ENCODE data around the gene CYP4A22.
"Not testable (repeated sequence)": the region's sequence is repeated elsewhere in the genome, so short reads cannot be mapped to it uniquely, and the experiment has no call there.

The CYP4A22 gene

GRCh38 chr1:47186267-47187185 lies 49.3 kb downstream of the CYP4A22 start:
- H3K27ac Mint-ChIP-seq = no peak overlapping the region
- H3K4me3 Mint-ChIP-seq = no peak overlapping the region
- no peaks in the 10 kb centered on the region for H3K36me3 Mint-ChIP-seq (ENCODE audit: low read depth)
- H3K9me3 Mint-ChIP-seq = no peaks in the 10 kb centered on the region
- DNase-seq = no peak
- H3K4me1 Mint-ChIP-seq (ENCODE audit: low read depth) = no peaks in the 10 kb centered on the region
- H3K27me3 Mint-ChIP-seq = peaks cover 26% of the 10 kb centered on the region

GRCh38 chr1:47187231-47187925 lies 50.1 kb downstream of the CYP4A22 start:
- no peak for DNase-seq
- Mint-ChIP-seq H3K9me3 (no peaks in the 10 kb centered on the region), H3K27ac (no peak overlapping the region), H3K36me3 (ENCODE audit: low read depth) (no peaks in the 10 kb centered on the region), H3K4me3 (no peak overlapping the region), H3K4me1 (ENCODE audit: low read depth) (no peaks in the 10 kb centered on the region), H3K27me3 (peaks cover 29% of the 10 kb centered on the region)

GRCh38 chr1:47187926-47188250 lies 50.6 kb downstream of the CYP4A22 start:
- Mint-ChIP-seq H3K27ac (no peak overlapping the region), H3K27me3 (peaks cover 28% of the 10 kb centered on the region), H3K4me3 (no peak overlapping the region), H3K9me3 (no peaks in the 10 kb centered on the region), H3K36me3 (ENCODE audit: low read depth) (no peaks in the 10 kb centered on the region), H3K4me1 (ENCODE audit: low read depth) (no peaks in the 10 kb centered on the region)
- DNase-seq = no peak

- Mint-ChIP-seq H3K36me3 (ENCODE audit: low read depth) (no peaks in the 10 kb centered on the region), H3K27ac (no peak overlapping the region), H3K9me3 (no peaks in the 10 kb centered on the region), H3K4me1 (ENCODE audit: low read depth) (no peaks in the 10 kb centered on the region), H3K4me3 (no peak overlapping the region), H3K27me3 (peaks cover 27% of the 10 kb centered on the region)
- DNase-seq = no peak
These were observed 51.8 kb downstream of the CYP4A22 start for GRCh38 chr1:47188791-47189785.

GRCh38 chr1:47189844-47190508 lies 52.7 kb downstream of the CYP4A22 start, which contains the start of gene PDZK1IP1:
TSS of gene PDZK1IP1 (minus strand) at chr1:47190036. CDS start at chr1:47189932, 104 bp downstream.
- Mint-ChIP-seq H3K9me3 (no peaks in the 10 kb centered on the region), H3K4me1 (ENCODE audit: low read depth) (no peaks in the 10 kb centered on the region), H3K27me3 (peaks cover 22% of the 10 kb centered on the region), H3K36me3 (ENCODE audit: low read depth) (no peaks in the 10 kb centered on the region), H3K4me3 (no peak within 1 kb of the TSS), H3K27ac (no peak within 1 kb of the TSS)
- DNase-seq = peak; percentile 19

GRCh38 chr1:47190509-47190855 lies 53.2 kb downstream of the CYP4A22 start:
- no peaks in the 10 kb centered on the region for H3K36me3 Mint-ChIP-seq (ENCODE audit: low read depth)
- H3K27ac Mint-ChIP-seq = no peak overlapping the region
- DNase-seq = no peak
- no peaks in the 10 kb centered on the region for H3K4me1 Mint-ChIP-seq (ENCODE audit: low read depth)
- no peak overlapping the region for H3K4me3 Mint-ChIP-seq
- no peaks in the 10 kb centered on the region for H3K9me3 Mint-ChIP-seq
- peaks cover 21% of the 10 kb centered on the region for H3K27me3 Mint-ChIP-seq

- Mint-ChIP-seq H3K9me3 (no peaks in the 10 kb centered on the region), H3K27ac (no peak overlapping the region), H3K4me1 (ENCODE audit: low read depth) (no peaks in the 10 kb centered on the region), H3K36me3 (ENCODE audit: low read depth) (no peaks in the 10 kb centered on the region), H3K27me3 (peaks cover 17% of the 10 kb centered on the region), H3K4me3 (no peak overlapping the region)
- DNase-seq = no peak
These were observed 53.6 kb downstream of the CYP4A22 start for GRCh38 chr1:47190857-47191256.

- Mint-ChIP-seq H3K4me1 (ENCODE audit: low read depth) (no peaks in the 10 kb centered on the region), H3K27ac (no peak overlapping the region)
These were observed 54.8 kb downstream of the CYP4A22 start for GRCh38 chr1:47191940-47192457.

GRCh38 chr1:47192458-47193384 lies 55.5 kb downstream of the CYP4A22 start:
- Mint-ChIP-seq H3K36me3 (ENCODE audit: low read depth) (no peaks in the 10 kb centered on the region), H3K9me3 (no peaks in the 10 kb centered on the region), H3K27ac (no peak overlapping the region), H3K4me1 (ENCODE audit: low read depth) (no peaks in the 10 kb centered on the region), H3K4me3 (no peak overlapping the region), H3K27me3 (peaks cover 21% of the 10 kb centered on the region)
- DNase-seq = peak; percentile 81

More at GRCh38 chr1:47191940-47192457, 54.8 kb downstream of the CYP4A22 start:
- H3K27me3 Mint-ChIP-seq = peaks cover 17% of the 10 kb centered on the region
- H3K36me3 Mint-ChIP-seq (ENCODE audit: low read depth) = no peaks in the 10 kb centered on the region
- no peak overlapping the region for H3K4me3 Mint-ChIP-seq
- no peak for DNase-seq
- H3K9me3 Mint-ChIP-seq = no peaks in the 10 kb centered on the region

- not testable (repeated sequence) for H3K4me3 Mint-ChIP-seq; H3K36me3 Mint-ChIP-seq (ENCODE audit: low read depth); H3K27ac Mint-ChIP-seq; DNase-seq; H3K4me1 Mint-ChIP-seq (ENCODE audit: low read depth); H3K9me3 Mint-ChIP-seq
- peaks cover 29% of the 10 kb centered on the region for H3K27me3 Mint-ChIP-seq
These were observed 56.3 kb downstream of the CYP4A22 start for GRCh38 chr1:47193496-47193895.

- no peaks in the 10 kb centered on the region for H3K4me1 Mint-ChIP-seq (ENCODE audit: low read depth)
- DNase-seq = no peak
- H3K36me3 Mint-ChIP-seq (ENCODE audit: low read depth) = no peaks in the 10 kb centered on the region
- H3K27ac Mint-ChIP-seq = no peak overlapping the region
- H3K27me3 Mint-ChIP-seq = peaks cover 37% of the 10 kb centered on the region
- no peaks in the 10 kb centered on the region for H3K9me3 Mint-ChIP-seq
- H3K4me3 Mint-ChIP-seq = no peak overlapping the region
These were observed 57.1 kb downstream of the CYP4A22 start for GRCh38 chr1:47194311-47194710.

GRCh38 chr1:47195981-47196380 lies 58.7 kb downstream of the CYP4A22 start:
- not testable (repeated sequence) for H3K9me3 Mint-ChIP-seq; H3K36me3 Mint-ChIP-seq (ENCODE audit: low read depth); H3K4me1 Mint-ChIP-seq (ENCODE audit: low read depth); DNase-seq; H3K27ac Mint-ChIP-seq; H3K4me3 Mint-ChIP-seq
- peaks cover 45% of the 10 kb centered on the region for H3K27me3 Mint-ChIP-seq

GRCh38 chr1:47196622-47197021 lies 59.4 kb downstream of the CYP4A22 start:
- Mint-ChIP-seq H3K36me3 (ENCODE audit: low read depth) (no peaks in the 10 kb centered on the region), H3K4me3 (no peak overlapping the region), H3K4me1 (ENCODE audit: low read depth) (no peaks in the 10 kb centered on the region), H3K27ac (no peak overlapping the region), H3K9me3 (no peaks in the 10 kb centered on the region), H3K27me3 (peaks cover 50% of the 10 kb centered on the region)
- DNase-seq = no peak
